Chondrocyte (in vitro differentiated cells): Measurements from ENCODE around the gene USP6NL. TPM values are rescaled to one million over a fixed set of nuclear protein-coding genes. Genes with fewer than 3 reads are reported as not detected.

ENCODE experiments used
- DNase-seq: peaks from one replicate; pipeline ENCODE4 v3.0.0; 2021; ENCODE audit warnings: mixed read lengths, low spot score
- H3K27ac Mint-ChIP-seq: one replicate; pipeline ENCODE4 v1.8.0; 2021; ENCODE audit warnings: mild to moderate bottlenecking, moderate library complexity, mixed read lengths; ENCODE audit not compliant: unreplicated experiment
- H3K27me3 Mint-ChIP-seq: 2 replicates; pipeline ENCODE4 v1.8.0; 2021; ENCODE audit warnings: low read depth, mixed read lengths
- H3K36me3 Mint-ChIP-seq: 2 replicates; pipeline ENCODE4 v1.8.0; 2021; ENCODE audit warnings: low read depth, mixed read lengths
- H3K4me1 Mint-ChIP-seq: 2 replicates; pipeline ENCODE4 v1.8.0; 2021; ENCODE audit warnings: low read depth, mild to moderate bottlenecking, mixed read lengths
- H3K4me3 Mint-ChIP-seq: one replicate; pipeline ENCODE4 v1.8.0; 2021; ENCODE audit warnings: mild to moderate bottlenecking, moderate library complexity, mixed read lengths; ENCODE audit not compliant: unreplicated experiment
- H3K9me3 Mint-ChIP-seq: 2 replicates; pipeline ENCODE4 v1.8.0; 2021; ENCODE audit warnings: low read depth, mixed read lengths
- total RNA-seq: library from RNA; stranded (reverse); gene quantifications from 3 replicates; pipeline ENCODE4 v1.2.1, GENCODE V29; 2021
- TF ChIP-seq, protein P1 (sequence below): fragments of 200-600 bp; sonication (generic); IDR thresholded peaks from 2 replicates; pipeline ENCODE4 v1.5.0; 2021; ENCODE audit warnings: antibody characterized with exemption, mild to moderate bottlenecking, moderate library complexity

The USP6NL gene
- total RNA-seq, 1 donor from 2014 or later = 12.3 TPM

DNA sequence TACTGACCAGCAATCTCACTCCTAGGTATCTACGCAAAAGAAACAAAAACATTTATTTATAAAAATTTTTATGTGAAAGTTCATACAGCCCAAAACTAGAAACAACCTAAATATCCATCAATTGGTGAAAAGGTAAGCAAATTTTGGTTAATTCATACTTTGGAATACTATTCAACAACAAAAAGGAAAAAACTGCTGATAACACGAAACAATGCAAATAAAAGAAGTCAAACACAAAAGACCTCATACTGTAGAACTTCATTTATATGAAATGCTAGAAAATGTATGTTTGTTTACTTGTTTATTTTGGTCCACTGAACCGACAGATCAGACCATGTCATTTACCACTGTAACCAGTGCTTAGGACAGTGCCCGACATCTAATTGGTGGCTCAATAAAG is 60.3 kb downstream of the USP6NL start:
- DNase-seq = no peak
- H3K4me1 Mint-ChIP-seq = peaks cover 34% of the 10 kb centered on the region
- peaks cover 7% of the 10 kb centered on the region for H3K9me3 Mint-ChIP-seq
- TF ChIP-seq, protein P1, sequence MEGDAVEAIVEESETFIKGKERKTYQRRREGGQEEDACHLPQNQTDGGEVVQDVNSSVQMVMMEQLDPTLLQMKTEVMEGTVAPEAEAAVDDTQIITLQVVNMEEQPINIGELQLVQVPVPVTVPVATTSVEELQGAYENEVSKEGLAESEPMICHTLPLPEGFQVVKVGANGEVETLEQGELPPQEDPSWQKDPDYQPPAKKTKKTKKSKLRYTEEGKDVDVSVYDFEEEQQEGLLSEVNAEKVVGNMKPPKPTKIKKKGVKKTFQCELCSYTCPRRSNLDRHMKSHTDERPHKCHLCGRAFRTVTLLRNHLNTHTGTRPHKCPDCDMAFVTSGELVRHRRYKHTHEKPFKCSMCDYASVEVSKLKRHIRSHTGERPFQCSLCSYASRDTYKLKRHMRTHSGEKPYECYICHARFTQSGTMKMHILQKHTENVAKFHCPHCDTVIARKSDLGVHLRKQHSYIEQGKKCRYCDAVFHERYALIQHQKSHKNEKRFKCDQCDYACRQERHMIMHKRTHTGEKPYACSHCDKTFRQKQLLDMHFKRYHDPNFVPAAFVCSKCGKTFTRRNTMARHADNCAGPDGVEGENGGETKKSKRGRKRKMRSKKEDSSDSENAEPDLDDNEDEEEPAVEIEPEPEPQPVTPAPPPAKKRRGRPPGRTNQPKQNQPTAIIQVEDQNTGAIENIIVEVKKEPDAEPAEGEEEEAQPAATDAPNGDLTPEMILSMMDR = no peak
- no peak overlapping the region for H3K4me3 Mint-ChIP-seq
- no peaks in the 10 kb centered on the region for H3K27me3 Mint-ChIP-seq
- H3K27ac Mint-ChIP-seq = no peak overlapping the region
- H3K36me3 Mint-ChIP-seq = peaks cover 6% of the 10 kb centered on the region

DNA sequence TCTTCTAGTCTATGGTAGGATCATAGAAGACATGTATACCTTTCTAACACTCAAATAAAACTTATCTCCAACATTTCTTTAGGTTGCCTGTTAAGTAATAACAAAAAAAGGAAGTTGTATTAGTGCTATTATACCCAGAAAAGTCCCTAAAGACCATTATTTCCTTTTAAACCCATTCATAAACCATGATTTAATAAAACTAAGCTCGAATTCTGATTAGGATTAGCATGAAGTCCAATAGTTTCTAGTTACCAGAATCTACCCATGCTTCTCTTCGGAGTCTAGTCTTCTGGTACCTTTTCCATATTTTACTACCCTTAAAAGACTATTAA is 62.7 kb downstream of the USP6NL start:
- peaks cover 35% of the 10 kb centered on the region for H3K4me1 Mint-ChIP-seq
- no peak for DNase-seq
- H3K4me3 Mint-ChIP-seq = no peak overlapping the region
- no peaks in the 10 kb centered on the region for H3K36me3 Mint-ChIP-seq
- H3K27ac Mint-ChIP-seq = no peak overlapping the region
- H3K9me3 Mint-ChIP-seq = no peaks in the 10 kb centered on the region
- TF ChIP-seq, protein P1 = no peak
- H3K27me3 Mint-ChIP-seq = no peaks in the 10 kb centered on the region

DNA sequence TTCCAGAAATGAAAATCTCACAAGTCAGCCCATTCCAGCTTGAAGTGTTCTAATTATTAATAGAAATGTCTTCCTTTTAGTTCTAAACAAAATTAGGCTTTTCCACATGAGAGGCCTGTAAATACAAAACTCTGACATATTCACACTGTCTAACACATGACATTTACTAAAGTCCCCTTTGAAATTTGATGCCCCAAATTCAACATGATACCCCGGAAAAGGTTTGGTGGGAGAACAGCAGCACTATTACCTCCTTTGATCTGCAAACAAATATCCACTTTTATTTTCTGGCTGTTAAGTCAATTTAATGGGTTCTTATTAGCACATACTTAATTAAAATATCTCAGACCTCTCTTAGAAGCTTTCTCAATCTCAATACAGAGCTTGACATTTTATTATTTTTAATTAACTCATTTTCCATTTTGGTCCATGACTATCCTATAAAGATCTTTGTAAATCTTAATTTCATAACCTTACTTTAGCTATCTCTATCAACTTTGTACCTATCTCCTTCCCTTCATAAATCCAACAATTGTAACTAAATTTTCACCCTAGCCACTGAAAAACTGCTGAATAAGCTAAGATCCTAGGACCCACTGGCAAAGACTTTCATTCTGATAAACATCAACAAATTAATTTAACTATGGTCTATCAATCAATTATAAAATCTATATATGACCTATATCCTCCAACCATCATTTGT is 63.2 kb downstream of the USP6NL start:
- TF ChIP-seq, protein P1 = no peak
- H3K27ac Mint-ChIP-seq = no peak overlapping the region
- DNase-seq = no peak
- H3K4me1 Mint-ChIP-seq = peaks cover 34% of the 10 kb centered on the region
- no peaks in the 10 kb centered on the region for H3K36me3 Mint-ChIP-seq
- H3K9me3 Mint-ChIP-seq = no peaks in the 10 kb centered on the region
- no peaks in the 10 kb centered on the region for H3K27me3 Mint-ChIP-seq
- no peak overlapping the region for H3K4me3 Mint-ChIP-seq

DNA sequence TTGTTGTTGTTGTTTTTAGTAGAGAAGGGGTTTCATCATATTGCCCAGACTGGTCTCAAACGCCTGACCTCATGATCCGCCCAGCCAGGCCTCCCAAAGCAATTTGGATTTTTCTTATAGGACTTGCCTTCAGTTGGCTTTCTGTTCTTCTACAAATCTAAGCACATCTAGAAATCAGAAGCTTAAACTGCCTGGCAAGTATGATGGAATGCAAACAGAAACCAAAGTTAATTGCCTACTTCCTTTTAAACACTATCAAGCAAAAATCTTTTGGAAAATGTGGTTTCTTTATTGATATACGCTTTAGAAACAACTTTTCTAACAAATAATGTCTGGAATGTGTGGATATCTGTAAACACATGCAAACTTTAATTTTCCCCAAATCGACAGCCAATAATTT is 64.9 kb downstream of the USP6NL start:
- Mint-ChIP-seq H3K27me3 (no peaks in the 10 kb centered on the region), H3K4me3 (no peak overlapping the region), H3K9me3 (no peaks in the 10 kb centered on the region), H3K27ac (no peak overlapping the region), H3K4me1 (peaks cover 19% of the 10 kb centered on the region), H3K36me3 (no peaks in the 10 kb centered on the region)
- TF ChIP-seq, protein P1 = no peak
- no peak for DNase-seq

DNA sequence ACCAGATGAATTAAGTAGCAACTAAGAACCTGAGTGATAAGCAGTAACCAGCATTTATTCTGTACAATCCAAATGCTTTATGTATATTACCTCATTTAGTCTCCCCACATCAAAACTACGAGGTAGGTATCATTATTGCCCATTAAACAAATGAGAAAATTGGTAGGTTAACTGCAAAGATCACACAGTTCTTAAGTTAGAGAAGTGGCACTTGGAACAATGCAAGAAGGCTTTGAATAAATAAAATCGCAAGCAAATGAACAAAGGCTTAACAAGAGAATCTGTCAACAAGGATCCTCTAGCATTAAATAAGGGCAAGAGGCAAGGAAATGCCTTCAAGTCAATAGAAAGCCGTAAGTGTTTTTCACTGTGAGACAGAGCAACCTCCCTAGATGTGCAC is 70.2 kb downstream of the USP6NL start:
- no peaks in the 10 kb centered on the region for H3K36me3 Mint-ChIP-seq
- no peaks in the 10 kb centered on the region for H3K9me3 Mint-ChIP-seq
- no peak overlapping the region for H3K4me3 Mint-ChIP-seq
- H3K4me1 Mint-ChIP-seq = peaks cover 13% of the 10 kb centered on the region
- DNase-seq = no peak
- H3K27ac Mint-ChIP-seq = no peak overlapping the region
- no peaks in the 10 kb centered on the region for H3K27me3 Mint-ChIP-seq
- TF ChIP-seq, protein P1 = no peak
